LHCN-M2 (cell line): Measurements from ENCODE around the gene ZNF440. TPM values are rescaled to one million over a fixed set of nuclear protein-coding genes. Genes with fewer than 3 reads are reported as not detected.
A peak's percentile ranks its signal among the peaks of the same experiment; 100 is the strongest.
"Not testable (repeated sequence)": the region's sequence is repeated elsewhere in the genome, so short reads cannot be mapped to it uniquely, and the experiment has no call there.

ENCODE experiments used
- DNase-seq: peaks from one replicate; pipeline ENCODE4 v3.0.0-alpha.2; 2012; ENCODE audit warnings: low read depth
- total RNA-seq: library from RNA; depleted of rRNA; stranded (reverse); fragments of >200 nt; gene quantifications from 2 replicates; pipeline ENCODE4 v1.2.3, GENCODE V29; 2014

Gene ZNF440
- total RNA-seq, 1 experiment from 2014 or later: 8.2 TPM

DNA sequence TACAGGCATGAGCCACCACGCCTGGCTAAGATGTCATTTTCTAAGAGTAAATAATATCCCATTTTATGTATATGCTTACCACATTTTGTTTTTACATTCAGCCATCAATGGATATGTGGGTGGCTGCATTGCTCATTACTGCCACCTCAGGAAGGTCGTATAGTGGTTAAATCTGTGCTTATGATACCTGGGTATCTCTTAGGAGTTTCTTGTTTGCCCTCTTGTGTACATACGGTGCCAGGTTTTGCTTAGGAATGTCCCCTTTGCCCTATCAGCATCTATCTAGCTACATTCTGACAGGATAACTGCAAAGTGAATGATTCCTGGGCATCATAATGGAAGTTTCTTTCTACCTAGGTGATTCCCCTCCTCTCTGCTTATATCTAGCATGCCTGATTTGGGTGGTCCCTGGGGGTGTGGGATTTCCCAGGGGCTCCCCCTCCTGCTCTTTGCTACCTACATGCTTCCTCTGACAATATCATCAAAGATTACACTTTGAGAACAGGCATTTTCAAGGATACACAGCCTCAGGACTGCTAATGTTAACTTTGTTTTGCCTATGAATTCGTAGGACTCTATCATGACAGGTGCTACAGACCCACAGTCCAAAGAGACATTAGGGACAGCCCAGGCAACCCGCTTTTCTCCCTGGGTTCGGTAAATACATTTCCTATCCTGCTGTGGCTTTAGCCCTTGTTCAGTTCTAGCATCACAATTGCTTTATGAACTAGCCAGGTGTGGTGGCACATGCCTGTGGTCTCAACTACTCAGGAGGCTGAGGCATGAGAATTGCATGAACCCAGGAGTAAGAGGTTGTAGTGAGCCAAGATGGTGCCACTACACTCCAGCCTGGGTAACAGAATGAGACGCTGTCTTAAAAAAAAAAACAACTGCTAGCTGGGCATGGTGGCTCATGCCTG is 15.1 kb downstream of the ZNF440 start:
- not testable (repeated sequence) for DNase-seq

DNA sequence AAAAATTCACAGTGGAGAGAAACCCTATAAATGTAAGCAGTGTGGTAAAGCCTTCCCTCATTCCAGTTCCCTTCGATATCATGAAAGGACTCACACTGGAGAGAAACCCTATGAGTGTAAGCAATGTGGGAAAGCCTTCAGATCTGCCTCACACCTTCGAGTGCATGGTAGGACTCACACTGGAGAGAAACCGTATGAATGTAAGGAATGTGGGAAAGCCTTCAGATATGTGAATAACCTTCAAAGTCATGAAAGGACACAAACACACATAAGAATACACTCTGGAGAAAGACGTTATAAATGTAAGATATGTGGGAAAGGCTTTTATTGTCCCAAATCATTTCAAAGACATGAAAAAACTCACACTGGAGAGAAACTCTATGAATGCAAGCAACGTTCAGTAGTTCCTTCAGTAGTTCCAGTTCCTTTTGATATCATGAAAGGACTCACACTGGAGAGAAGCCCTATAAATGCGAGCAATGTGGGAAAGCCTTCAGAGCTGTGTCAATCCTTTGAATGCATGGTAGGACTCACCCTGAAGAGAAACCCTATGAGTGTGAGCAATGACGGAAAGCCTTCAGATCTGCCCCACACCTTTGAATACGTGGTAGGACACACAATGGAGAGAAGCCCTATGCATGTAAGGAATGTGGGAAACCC is 18.3 kb downstream of the ZNF440 start:
- no peak for DNase-seq

DNA sequence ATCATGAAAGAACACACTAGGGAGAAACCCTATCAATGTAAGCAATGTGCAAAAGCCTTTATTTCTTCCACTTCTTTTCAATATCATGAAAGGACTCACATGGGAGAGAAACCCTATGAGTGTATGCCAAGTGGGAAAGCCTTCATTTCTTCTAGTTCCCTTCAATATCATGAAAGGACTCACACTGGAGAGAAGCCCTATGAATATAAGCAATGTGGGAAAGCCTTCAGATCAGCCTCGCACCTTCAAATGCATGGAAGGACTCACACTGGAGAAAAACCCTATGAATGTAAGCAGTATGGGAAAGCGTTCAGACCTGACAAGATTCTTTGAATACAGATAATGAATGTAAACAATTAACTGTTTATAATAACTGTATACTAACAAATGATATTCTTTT is 19.5 kb downstream of the ZNF440 start:
- no peak for DNase-seq

DNA sequence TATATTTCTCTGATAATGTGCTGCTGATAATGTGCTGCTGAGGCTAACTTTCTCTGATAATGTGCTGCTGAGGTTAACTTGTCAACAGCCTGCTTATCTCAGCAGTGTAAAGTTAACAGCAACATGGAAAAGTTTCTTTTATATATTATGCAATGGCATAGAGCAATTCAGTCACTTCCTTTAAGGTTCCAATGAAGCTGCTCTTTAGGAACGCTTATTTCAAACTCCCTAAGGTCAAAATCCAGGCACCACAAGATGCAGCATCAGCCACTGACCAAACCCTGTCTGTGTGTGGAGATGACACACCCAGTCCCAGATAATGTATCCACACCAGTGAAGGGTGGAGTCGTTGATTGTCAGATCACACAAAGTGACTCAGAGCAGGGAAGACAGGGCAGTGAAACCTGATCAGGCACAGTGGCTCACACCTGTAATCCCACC is 21.6 kb downstream of the ZNF440 start:
- DNase-seq: not testable (repeated sequence)

DNA sequence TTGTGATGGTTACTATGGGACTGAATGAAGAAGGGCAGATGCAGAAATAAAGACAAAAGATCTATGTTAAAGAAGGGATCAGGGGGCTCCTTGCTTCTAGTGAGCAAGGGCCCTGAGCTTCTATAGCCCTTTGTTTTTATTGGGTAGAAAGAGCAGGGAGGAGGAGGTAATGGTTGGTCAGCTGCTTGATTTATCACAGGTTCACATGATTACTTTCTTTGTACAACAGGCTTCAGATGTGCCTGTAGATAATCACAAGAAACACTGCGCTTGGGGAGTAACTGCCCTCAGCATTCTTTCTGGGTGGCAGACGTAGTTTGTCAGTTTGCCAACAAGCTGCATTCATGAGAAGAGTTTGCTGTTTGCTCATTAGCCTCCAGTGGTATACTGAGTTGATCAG is 29.6 kb downstream of the ZNF440 start:
- DNase-seq: no peak

DNA sequence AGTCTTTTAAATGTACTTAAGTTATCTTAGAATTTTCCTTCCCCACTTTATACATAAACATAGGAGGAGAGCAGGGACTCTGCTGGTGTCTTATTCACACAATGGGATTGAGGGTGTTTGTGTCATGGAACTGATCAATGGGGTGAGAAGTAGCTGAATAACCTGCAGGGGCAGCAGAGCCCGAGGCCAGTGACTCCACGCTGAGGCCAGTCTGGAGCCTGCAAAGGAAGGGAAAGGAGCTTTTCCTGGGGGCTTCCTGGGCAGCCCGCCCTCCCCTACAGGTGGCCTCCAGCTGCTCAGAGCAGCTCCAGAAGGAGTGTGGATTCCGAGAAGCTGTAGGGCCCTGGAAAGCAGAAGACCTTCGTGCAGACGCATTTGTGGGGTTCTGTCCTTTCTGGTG is 33.5 kb downstream of the ZNF440 start:
- DNase-seq: not testable (repeated sequence)

DNA sequence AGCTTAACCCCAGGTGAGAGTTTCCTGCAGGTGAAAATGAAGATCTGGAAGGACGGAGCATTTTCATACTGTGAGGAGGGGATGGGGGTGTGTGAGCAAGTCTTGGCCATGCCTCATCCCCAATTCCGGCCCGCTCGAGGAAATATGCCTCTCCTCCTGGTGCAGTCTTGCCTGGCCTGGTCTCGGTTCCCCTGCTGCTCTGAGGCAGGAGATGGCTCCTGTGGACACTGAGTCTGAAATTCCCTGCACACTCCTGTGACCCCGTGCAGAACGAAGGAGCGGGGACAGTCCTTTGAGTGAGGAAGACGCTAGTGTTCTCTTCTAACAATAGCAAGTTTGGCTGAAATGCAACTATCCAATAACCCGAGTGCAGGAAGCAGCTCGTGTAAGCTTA is 34.1 kb downstream of the ZNF440 start:
- no peak for DNase-seq

DNA sequence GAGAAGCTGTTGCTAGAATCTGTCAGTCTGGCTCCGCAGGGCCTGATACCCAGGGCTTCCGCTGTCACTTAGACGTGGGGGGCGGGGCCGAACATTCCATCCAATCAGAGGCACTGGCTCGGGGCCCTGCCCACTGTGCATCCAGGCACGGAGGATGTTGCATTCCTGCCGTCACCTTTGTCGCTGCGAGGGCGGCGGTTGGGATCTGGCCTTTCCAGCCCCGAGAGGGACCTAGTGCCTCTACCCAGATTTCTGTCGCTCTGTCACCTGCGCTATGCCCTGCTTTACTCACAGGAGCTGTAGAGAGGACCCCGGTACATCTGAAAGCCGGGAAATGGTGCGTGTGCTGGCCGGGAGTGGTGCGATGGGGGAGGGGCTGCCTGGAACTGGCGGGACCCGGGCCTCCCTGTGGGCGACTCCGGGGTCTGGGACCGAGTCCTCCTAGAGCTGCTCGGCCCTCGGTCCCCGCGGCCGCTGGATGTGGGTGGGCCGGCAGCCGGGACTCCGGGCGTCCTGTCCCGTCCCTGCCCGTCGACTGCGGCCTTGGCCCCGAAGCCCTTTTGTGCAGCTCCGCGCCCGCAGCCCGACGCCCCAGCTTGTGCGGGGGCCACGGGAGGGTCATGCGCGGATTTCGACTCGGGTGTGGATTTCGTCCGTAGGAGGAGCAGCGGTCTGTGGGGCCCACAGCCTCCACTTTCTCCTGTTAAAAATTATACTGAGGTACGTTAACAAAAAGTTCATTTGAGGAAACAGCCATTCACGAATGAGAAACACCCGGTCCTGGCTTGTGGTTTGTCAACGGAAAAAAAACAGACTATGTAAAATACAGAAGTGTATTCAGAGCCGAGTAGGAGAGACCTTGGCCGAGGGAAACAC is 34.8 kb downstream of the ZNF440 start, which contains the start of gene ZNF439:
TSS of gene ZNF439 (plus strand) at position 133 of the 876 bp plus-strand sequence. CDS start at position 275, 142 bp downstream.
- no peak for DNase-seq

DNA sequence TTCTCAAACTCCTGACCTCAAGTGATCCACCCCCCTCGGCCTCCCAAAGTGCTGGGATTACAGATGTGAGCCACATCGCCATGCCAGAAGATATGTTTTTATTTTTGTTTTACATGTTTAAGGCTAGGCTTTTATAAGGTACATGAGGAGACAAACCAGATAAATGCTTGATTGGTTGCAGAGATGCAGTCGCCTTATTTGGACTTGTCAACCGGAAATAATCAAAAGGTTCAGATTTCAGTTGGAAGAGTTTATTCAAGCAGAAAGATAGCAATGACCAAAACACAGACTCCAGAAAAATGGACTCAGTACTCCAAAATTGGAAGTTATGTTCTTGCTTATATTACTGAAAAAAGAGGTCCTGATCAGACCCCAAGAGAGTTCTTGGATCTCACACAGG is 36.2 kb downstream of the ZNF440 start:
- DNase-seq: not testable (repeated sequence)

DNA sequence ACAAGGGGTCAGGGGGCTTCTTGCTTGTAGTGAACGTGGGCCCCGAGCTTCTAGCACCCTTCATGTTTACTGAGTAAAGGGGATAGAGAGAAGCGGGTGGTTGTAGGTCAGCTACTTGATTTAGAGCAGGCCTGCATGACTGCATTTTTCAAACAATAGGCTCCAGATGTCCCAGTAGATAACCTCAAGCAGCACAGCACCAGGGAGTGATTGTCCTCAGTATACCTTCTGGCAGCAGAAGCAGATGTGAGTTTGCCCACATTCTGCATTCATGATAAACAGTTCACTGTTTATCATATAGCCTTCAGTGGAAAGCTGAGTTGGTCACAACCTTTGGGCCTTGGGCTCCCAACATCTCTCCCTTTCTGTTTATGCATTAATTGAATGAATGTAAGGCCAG is 39.3 kb downstream of the ZNF440 start:
- no peak for DNase-seq

DNA sequence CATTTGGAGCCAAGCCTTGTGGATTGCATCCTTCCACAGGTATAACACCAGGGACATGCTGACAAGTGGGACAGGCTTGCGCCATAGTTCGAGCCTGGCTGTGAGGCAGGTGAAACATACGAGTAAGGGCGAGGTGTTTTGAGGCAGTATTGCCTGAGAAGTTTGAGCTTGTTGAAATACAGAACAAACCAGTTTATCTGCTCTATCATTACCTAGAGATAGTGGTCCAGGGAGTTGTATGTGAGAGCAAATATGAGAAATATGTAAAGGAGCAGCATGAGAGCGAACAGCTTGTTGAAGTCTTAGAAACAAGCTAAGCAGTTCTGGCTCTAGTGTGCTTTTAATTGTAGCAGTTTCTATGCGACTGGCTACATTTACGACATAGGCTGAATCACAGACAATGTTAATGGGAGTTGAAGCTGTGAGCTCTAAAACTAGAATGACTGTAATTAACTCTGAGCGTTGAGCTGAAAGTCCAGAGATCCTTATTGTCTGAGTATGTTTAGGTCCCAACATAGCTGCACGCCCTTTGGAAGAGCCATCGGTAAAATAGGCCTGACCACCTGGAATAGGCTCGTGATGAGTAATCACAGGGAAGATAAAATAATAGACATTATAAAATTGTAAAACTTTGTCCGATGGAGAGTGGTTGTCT is 42.6 kb downstream of the ZNF440 start:
- DNase-seq: no peak

DNA sequence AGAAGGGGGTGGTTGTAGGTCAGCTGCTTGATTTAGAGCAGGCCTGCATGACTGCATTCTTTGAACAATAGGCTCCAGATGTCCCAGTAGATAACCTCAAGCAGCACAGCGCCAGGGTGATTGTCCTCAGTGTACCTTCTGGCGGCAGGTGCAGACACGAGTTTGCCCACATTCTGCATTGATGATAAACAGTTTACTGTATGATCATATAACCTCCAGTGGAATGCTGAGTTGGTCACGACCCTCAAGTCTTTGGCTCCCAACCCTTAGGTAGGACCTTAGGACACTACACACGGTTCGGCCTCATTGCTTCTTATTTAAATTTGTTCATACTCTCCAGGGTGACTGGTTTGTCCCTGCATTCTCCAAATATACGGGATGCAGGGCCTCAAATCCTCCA is 46.6 kb downstream of the ZNF440 start:
- no peak for DNase-seq

DNA sequence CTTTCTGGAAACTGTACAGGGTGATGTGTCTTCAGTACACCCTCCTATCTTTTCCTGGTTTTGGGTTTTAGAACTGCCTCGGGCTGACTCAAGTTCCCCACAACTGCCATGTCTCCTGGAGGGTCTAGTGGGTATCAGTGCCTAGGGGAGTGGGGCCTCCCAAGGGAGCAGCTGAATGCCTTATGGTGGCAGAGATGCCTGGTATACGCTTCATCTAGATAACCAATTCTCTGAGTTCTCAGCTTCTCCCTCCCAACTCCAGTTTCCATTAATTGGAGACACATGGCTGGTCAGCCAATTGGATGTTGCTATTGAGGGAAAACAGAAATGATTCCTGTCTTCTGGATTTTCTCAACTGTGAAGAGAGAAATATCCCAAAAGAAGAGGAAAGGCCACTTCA is 47.2 kb downstream of the ZNF440 start:
- no peak for DNase-seq

DNA sequence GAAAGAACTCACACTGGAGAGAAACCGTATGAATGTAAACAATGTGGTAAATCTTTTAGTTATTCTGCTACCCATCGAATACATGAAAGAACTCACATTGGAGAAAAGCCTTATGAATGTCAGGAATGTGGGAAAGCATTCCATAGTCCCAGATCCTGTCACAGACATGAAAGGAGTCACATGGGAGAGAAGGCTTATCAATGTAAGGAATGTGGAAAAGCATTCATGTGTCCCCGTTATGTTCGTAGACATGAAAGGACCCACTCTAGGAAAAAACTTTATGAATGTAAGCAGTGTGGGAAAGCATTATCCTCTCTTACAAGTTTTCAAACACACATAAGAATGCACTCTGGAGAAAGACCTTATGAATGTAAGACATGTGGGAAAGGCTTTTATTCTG is 53.7 kb downstream of the ZNF440 start:
- DNase-seq: not testable (repeated sequence)

DNA sequence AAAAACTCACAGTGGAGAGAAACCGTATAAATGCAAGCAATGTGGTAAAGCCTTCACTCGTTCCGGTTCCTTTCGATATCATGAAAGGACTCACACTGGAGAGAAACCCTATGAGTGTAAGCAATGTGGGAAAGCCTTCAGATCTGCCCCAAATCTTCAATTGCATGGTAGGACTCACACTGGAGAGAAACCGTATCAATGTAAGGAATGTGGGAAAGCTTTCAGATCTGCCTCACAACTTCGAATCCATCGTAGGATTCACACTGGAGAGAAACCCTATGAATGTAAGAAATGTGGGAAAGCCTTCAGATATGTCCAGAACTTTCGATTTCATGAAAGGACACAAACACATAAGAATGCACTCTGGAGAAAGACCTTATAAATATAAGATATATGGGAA is 54.1 kb downstream of the ZNF440 start:
- DNase-seq: no peak

DNA sequence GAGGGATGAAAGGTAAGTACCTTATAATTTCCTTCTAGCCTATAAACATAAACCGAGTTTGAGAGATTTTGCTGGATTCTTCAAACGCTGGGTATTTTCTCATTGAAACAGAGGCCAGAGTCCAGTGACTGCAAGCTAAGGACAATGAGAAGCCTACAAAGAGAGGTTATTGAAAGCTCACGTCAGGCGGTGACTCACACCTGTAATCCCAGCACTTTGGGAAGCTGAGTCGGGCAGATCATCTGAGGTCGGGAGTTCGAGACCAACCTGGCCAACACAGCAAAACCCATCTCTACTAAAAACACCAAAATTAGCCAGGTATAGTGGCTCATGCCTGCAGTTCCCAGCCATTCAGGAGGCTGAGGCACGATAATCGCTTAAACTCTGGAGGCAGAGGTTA is 58.6 kb downstream of the ZNF440 start:
- DNase-seq: no peak

DNA sequence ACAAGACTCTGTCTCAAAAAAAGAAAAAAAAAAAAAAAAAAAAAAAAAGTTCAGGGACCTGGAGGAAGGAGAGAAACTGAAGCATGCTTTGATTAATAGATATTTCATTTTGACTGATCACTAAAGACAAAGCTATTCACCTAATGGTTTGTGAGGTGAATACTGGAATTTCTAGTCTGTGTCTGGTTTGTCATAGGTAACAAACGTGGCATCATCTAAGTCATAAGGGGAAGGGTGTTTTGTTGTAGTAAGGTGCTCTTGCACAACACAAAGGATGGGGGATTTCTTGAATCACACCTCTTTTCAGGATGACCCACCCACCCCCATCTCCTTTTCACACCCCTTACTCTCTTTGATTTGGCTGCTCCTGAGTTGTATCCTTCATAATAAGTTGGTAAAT is 59.7 kb downstream of the ZNF440 start:
- no peak for DNase-seq

DNA sequence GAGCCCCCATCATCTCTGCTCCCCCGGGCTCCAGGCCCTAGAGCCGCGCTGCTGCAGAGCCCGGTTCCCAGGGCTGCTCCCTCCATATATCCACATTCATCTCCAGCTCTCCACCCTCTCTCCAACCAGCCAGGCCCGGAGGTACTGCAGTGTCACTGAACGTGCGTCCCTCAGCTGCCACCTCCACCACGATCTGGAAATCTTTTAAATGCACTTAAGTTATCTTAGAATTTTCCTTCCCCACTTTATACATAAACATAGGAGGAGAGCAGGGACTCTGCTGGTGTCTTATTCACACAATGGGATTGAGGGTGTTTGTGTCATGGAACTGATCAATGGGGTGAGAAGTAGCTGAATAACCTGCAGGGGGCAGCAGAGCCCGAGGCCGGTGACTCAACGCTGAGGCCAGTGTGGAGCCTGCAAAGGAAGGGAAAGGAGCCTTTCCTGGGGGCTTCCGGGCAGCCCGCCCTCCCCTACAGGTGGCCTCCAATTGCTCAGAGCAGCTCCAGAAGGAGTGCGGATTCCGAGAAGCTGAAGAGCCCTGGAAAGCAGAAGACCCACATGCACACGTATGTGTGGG is 65.7 kb downstream of the ZNF440 start:
- DNase-seq: not testable (repeated sequence)

DNA sequence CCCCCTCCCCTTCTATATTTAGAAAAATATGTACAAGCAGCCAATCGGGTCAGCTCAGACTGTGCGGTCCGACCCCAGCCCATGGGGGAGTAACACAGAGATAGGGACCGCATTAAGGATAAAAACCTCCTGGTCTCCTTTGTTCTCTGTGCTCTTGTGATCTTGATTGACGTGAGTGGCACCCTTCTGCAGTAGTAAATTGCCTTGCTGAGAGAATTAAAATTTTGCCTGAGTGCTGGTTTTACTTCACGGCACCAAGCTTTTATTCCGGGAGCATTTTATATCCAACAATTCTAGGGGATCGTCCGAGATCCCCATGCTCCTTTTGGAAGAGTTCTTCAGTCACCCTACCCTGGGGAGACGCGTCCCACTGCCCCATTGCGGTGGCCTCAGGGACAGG is 66.5 kb downstream of the ZNF440 start:
- no peak for DNase-seq

DNA sequence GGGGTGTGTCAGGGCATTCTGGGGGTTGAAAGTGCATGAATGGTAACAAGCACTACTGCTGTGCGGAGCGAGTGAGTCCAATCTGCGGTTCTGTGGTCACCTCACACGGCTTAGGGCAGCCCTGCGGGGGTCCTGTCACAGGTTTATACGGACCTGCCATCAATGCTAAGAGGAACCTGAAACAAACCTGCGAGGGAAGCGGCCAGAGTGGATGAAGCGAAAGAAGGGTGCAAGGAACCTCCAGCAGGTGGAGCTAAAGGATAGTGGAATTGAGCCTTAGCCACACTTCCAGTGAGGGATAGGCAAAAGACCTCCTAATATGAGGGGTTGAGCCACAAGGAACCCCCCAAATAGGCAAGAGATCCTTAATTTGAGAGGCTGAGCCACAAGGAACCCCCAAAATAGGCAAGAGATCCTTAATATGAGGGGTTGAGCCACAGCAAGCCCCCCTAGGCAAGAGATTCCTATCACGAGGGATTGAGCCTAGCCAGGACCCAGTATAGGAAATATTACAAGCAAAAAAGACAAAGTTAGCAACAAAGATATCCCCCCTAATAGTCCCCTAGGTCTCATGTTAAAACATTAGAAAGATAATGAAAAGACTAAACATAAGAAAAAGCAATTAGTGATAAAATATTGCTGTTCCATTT is 67.2 kb downstream of the ZNF440 start:
- DNase-seq: peak; percentile 45
